Measurements from ENCODE around the gene EXOC4.

EXOC4 gene

DNA sequence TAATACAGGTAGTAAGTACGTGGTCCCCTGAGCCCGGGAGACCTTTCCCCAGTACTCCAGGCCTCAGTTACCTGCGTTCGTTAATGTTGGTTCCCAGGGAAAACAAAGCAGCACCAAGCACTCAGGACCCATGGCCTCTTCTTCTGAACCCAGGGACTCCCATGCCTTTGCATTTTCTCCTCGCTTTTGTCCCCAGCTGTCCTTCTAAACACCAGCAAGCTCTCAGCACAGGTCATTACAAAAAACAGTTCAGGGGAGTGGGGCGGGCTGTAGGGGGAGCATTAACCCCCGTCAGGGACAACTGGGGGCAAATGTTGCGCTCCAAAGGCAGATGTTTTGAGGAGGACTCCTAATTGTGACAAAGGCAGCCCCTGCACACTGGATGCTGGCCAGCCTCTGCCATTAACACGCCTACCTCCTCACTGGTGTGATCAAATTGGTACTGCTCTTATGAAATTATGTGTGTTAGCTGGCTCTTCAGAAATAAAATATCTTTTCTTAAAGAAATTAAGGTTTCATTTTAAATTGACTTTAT lies 793.8 kb downstream of the EXOC4 start:
- Histone ChIP-seq H3K27ac (ENCODE audit: extremely low read depth, low read depth, low read length) (no peak overlapping the region), H3K36me3 (ENCODE audit: control insufficient read depth in 2 of 2, insufficient read depth in 1 of 2, low read length in 2 of 2) (no peaks in the 10 kb centered on the region), H3K4me3 (ENCODE audit: low read depth, low read length) (no peak overlapping the region), H3K4me1 (ENCODE audit: control insufficient read depth, insufficient read depth, low read length) (no peaks in the 10 kb centered on the region), H3K9me3 (ENCODE audit: control insufficient read depth, insufficient read depth, low read depth, low read length) (no peaks in the 10 kb centered on the region)
- no peak for TF ChIP-seq ZNF701 (tag by site-specific recombination; IDR thresholded peaks at IDR 0.05)
- no peak for TF ChIP-seq ZNF596 (tag by site-specific recombination; IDR thresholded peaks at IDR 0.05)
- TF ChIP-seq ZBTB20 (tag by site-specific recombination; IDR thresholded peaks at IDR 0.05): no peak
- TF ChIP-seq, protein P1, sequence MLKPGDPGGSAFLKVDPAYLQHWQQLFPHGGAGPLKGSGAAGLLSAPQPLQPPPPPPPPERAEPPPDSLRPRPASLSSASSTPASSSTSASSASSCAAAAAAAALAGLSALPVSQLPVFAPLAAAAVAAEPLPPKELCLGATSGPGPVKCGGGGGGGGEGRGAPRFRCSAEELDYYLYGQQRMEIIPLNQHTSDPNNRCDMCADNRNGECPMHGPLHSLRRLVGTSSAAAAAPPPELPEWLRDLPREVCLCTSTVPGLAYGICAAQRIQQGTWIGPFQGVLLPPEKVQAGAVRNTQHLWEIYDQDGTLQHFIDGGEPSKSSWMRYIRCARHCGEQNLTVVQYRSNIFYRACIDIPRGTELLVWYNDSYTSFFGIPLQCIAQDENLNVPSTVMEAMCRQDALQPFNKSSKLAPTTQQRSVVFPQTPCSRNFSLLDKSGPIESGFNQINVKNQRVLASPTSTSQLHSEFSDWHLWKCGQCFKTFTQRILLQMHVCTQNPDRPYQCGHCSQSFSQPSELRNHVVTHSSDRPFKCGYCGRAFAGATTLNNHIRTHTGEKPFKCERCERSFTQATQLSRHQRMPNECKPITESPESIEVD (tag by site-specific recombination; IDR thresholded peaks at IDR 0.05): no peak
- TF ChIP-seq ZBTB1 (tag by site-specific recombination; IDR thresholded peaks at IDR 0.05): no peak
- no peak for TF ChIP-seq ZIC2 (tag by site-specific recombination; IDR thresholded peaks at IDR 0.05)
- no peak for TF ChIP-seq GLIS2 (tag by site-specific recombination; IDR thresholded peaks at IDR 0.05)
- TF ChIP-seq ZNF350 (tag by site-specific recombination; IDR thresholded peaks at IDR 0.05): no peak
- TF ChIP-seq ZNF311 (tag by site-specific recombination; IDR thresholded peaks at IDR 0.05; ENCODE audit: borderline replicate concordance): no peak
- no peak for TF ChIP-seq ZNF677 (tag by site-specific recombination; IDR thresholded peaks at IDR 0.05)
- TF ChIP-seq, protein P2, sequence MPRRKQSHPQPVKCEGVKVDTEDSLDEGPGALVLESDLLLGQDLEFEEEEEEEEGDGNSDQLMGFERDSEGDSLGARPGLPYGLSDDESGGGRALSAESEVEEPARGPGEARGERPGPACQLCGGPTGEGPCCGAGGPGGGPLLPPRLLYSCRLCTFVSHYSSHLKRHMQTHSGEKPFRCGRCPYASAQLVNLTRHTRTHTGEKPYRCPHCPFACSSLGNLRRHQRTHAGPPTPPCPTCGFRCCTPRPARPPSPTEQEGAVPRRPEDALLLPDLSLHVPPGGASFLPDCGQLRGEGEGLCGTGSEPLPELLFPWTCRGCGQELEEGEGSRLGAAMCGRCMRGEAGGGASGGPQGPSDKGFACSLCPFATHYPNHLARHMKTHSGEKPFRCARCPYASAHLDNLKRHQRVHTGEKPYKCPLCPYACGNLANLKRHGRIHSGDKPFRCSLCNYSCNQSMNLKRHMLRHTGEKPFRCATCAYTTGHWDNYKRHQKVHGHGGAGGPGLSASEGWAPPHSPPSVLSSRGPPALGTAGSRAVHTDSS (tag by site-specific recombination; IDR thresholded peaks at IDR 0.05): no peak
- TF ChIP-seq MEIS1 (CRISPR knock-in tag; IDR thresholded peaks at IDR 0.05; ENCODE audit: borderline replicate concordance): no peak
- TF ChIP-seq ZNF560 (tag by site-specific recombination; IDR thresholded peaks at IDR 0.05; ENCODE audit: borderline replicate concordance): no peak
- no peak for TF ChIP-seq ZNF138 (tag by site-specific recombination; IDR thresholded peaks at IDR 0.05; ENCODE audit: borderline replicate concordance)
- no peak for TF ChIP-seq ZNF529 (tag by site-specific recombination; IDR thresholded peaks at IDR 0.05; ENCODE audit: insufficient replicate concordance)
- TF ChIP-seq HOXA7 (CRISPR knock-in tag; IDR thresholded peaks at IDR 0.05; ENCODE audit: borderline replicate concordance): no peak
- TF ChIP-seq ZNF777 (tag by site-specific recombination; IDR thresholded peaks at IDR 0.05; ENCODE audit: borderline replicate concordance): no peak
- TF ChIP-seq ZNF19 (tag by site-specific recombination; IDR thresholded peaks at IDR 0.05; ENCODE audit: low read depth): no peak
- POLR2A ChIA-PET: no interaction called here
- CTCF ChIA-PET: interaction anchor here (0.6 kb wide), 1 partner anchor 1640 kb away, joined by 3 read pairs; no protein-coding TSS in a partner anchor

DNA sequence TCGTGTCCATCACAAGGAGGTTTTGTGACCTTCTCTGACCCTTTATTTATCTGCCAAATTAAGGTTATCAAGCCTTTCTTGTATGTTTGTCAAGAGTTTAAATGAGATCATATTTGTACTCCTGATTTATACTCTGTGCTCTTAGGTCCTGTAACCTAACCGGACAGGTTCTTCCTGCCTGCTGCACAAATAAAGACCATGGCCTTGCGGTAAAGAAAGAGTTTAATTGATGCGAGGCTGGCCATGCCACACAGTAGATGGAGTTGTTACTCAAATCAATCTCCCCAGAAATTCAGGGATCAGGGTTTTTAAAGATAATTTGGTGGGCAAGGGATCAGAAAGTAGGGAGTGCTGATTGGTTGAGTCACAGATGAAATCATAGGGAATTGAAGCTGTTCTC lies 794.8 kb downstream of the EXOC4 start:
- ChIA-PET CTCF (no interaction called here), POLR2A (no interaction called here)
- Histone ChIP-seq H3K27ac (ENCODE audit: extremely low read depth, low read depth, low read length) (no peak overlapping the region), H3K36me3 (ENCODE audit: control insufficient read depth in 2 of 2, insufficient read depth in 1 of 2, low read length in 2 of 2) (no peaks in the 10 kb centered on the region), H3K4me3 (ENCODE audit: low read depth, low read length) (no peak overlapping the region), H3K4me1 (ENCODE audit: control insufficient read depth, insufficient read depth, low read length) (no peaks in the 10 kb centered on the region), H3K9me3 (ENCODE audit: control insufficient read depth, insufficient read depth, low read depth, low read length) (no peaks in the 10 kb centered on the region)
- TF ChIP-seq, protein P3, sequence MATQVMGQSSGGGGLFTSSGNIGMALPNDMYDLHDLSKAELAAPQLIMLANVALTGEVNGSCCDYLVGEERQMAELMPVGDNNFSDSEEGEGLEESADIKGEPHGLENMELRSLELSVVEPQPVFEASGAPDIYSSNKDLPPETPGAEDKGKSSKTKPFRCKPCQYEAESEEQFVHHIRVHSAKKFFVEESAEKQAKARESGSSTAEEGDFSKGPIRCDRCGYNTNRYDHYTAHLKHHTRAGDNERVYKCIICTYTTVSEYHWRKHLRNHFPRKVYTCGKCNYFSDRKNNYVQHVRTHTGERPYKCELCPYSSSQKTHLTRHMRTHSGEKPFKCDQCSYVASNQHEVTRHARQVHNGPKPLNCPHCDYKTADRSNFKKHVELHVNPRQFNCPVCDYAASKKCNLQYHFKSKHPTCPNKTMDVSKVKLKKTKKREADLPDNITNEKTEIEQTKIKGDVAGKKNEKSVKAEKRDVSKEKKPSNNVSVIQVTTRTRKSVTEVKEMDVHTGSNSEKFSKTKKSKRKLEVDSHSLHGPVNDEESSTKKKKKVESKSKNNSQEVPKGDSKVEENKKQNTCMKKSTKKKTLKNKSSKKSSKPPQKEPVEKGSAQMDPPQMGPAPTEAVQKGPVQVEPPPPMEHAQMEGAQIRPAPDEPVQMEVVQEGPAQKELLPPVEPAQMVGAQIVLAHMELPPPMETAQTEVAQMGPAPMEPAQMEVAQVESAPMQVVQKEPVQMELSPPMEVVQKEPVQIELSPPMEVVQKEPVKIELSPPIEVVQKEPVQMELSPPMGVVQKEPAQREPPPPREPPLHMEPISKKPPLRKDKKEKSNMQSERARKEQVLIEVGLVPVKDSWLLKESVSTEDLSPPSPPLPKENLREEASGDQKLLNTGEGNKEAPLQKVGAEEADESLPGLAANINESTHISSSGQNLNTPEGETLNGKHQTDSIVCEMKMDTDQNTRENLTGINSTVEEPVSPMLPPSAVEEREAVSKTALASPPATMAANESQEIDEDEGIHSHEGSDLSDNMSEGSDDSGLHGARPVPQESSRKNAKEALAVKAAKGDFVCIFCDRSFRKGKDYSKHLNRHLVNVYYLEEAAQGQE (tag by site-specific recombination; IDR thresholded peaks at IDR 0.05): no peak
- TF ChIP-seq ZFP69B (tag by site-specific recombination; IDR thresholded peaks at IDR 0.05): no peak
- TF ChIP-seq, protein P4, sequence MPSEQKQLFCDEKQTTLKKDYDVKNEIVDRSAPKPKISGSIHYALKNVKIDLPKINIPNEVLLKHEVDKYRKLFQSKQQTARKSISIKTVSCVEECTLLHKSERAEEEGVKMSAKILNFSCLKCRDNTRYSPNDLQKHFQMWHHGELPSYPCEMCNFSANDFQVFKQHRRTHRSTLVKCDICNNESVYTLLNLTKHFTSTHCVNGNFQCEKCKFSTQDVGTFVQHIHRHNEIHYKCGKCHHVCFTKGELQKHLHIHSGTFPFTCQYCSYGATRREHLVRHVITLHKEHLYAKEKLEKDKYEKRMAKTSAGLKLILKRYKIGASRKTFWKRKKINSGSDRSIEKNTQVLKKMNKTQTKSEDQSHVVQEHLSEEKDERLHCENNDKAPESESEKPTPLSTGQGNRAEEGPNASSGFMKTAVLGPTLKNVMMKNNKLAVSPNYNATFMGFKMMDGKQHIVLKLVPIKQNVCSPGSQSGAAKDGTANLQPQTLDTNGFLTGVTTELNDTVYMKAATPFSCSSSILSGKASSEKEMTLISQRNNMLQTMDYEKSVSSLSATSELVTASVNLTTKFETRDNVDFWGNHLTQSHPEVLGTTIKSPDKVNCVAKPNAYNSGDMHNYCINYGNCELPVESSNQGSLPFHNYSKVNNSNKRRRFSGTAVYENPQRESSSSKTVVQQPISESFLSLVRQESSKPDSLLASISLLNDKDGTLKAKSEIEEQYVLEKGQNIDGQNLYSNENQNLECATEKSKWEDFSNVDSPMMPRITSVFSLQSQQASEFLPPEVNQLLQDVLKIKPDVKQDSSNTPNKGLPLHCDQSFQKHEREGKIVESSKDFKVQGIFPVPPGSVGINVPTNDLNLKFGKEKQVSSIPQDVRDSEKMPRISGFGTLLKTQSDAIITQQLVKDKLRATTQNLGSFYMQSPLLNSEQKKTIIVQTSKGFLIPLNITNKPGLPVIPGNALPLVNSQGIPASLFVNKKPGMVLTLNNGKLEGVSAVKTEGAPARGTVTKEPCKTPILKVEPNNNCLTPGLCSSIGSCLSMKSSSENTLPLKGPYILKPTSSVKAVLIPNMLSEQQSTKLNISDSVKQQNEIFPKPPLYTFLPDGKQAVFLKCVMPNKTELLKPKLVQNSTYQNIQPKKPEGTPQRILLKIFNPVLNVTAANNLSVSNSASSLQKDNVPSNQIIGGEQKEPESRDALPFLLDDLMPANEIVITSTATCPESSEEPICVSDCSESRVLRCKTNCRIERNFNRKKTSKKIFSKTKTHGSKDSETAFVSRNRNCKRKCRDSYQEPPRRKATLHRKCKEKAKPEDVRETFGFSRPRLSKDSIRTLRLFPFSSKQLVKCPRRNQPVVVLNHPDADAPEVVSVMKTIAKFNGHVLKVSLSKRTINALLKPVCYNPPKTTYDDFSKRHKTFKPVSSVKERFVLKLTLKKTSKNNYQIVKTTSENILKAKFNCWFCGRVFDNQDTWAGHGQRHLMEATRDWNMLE (tag by site-specific recombination; conservative IDR thresholded peaks at IDR 0.05; ENCODE audit: low read depth): no peak
- no peak for TF ChIP-seq ZNF302 (tag by site-specific recombination; IDR thresholded peaks at IDR 0.05; ENCODE audit: low read depth)
